ENCODE measurements around the gene ME1. TPM values are rescaled to one million over a fixed set of nuclear protein-coding genes. Genes with fewer than 3 reads are reported as not detected.

ME1 gene
- total RNA-seq, 1 experiment from 2014 or later, result 7.8 TPM

GRCh38 chr6:83411731-83412130 is 19.1 kb downstream of the ME1 start:
- no peak overlapping the region for H3K27ac ChIP-seq (ENCODE audit: insufficient read length, low read depth, low read length)
- no peaks in the 10 kb centered on the region for H3K23me2 ChIP-seq (ENCODE audit: insufficient read length, low read depth, low read length, poor library complexity, severe bottlenecking)
- no peak overlapping the region for H3K14ac ChIP-seq (ENCODE audit: insufficient read depth, low read length)
- H2BK12ac ChIP-seq (ENCODE audit: insufficient read length, low read depth, low read length), result no peak overlapping the region
- no peaks in the 10 kb centered on the region for H3K4me1 ChIP-seq (ENCODE audit: insufficient read depth, low read length)
- no peak overlapping the region for H3K4me2 ChIP-seq (ENCODE audit: insufficient read depth, insufficient read length, low read length)
- no peak overlapping the region for H3K4ac ChIP-seq (ENCODE audit: low read depth, low read length)
- H2AFZ ChIP-seq (ENCODE audit: low read length), result no peak overlapping the region
- no peak for TF ChIP-seq CTCF (conservative IDR thresholded peaks at IDR 0.05)
- H4K8ac ChIP-seq (replicated peaks; ENCODE audit: insufficient read length, low read depth, low read length), result no peak overlapping the region
- no peak overlapping the region for H2BK20ac ChIP-seq (ENCODE audit: low read depth, low read length, poor library complexity, severe bottlenecking)
- WGBS (ENCODE audit: extremely low coverage, insufficient read length, low lambda C conversion rate), result no CpG with 5 or more reads among the region's 3 CpGs
- no peaks in the 10 kb centered on the region for H3K79me2 ChIP-seq (ENCODE audit: insufficient read depth, low read length)
- H2BK15ac ChIP-seq (ENCODE audit: low read depth, low read length), result no peak overlapping the region
- H3K9ac ChIP-seq (ENCODE audit: extremely low read depth, insufficient read length, low read length), result no peak overlapping the region
- no peak overlapping the region for H4K5ac ChIP-seq (ENCODE audit: insufficient read length, low read depth, low read length)
- no peak overlapping the region for H2BK5ac ChIP-seq (ENCODE audit: insufficient read length, low read length)
- Mint-ChIP-seq H3K27me3 (ENCODE audit: low read depth) (no peaks in the 10 kb centered on the region), H3K9me3 (peaks cover 2% of the 10 kb centered on the region in 2 experiments; a peak in 2 of 5 replicates), H3K36me3 (ENCODE audit: insufficient read depth in 1 of 3, low read depth in 3 of 3) (peaks cover 3 to 5% (median 3%) of the 10 kb centered on the region in 3 experiments; a peak in 6 of 7 replicates), H3K27ac (no peak overlapping the region), H3K4me3 (no peak overlapping the region), H3K4me1 (no peaks in the 10 kb centered on the region)
- H3K18ac ChIP-seq (ENCODE audit: insufficient read length, low read depth, low read length), result no peak overlapping the region
- no peak overlapping the region for H3K56ac ChIP-seq (ENCODE audit: insufficient read length, low read depth, low read length)
- no peak overlapping the region for H3K23ac ChIP-seq (ENCODE audit: insufficient read length, low read depth, low read length)
- no peaks in the 10 kb centered on the region for H3K9me3 ChIP-seq (ENCODE audit: control insufficient read depth, low read depth, low read length)
- H3K27me3 ChIP-seq (ENCODE audit: insufficient read depth, low read length), result no peaks in the 10 kb centered on the region
- H2BK120ac ChIP-seq (ENCODE audit: low read depth, low read length, poor library complexity, severe bottlenecking), result no peak overlapping the region
- H4K91ac ChIP-seq (ENCODE audit: insufficient read length, low read depth, low read length), result no peak overlapping the region
- no peaks in the 10 kb centered on the region for H3K79me1 ChIP-seq (ENCODE audit: insufficient read depth, low read depth, low read length, poor library complexity, severe bottlenecking)
- no peak overlapping the region for H2AK5ac ChIP-seq (ENCODE audit: insufficient read length, low read length)
- no peak overlapping the region for H3T11ph ChIP-seq (ENCODE audit: low read length)
- no peaks in the 10 kb centered on the region for H4K20me1 ChIP-seq (ENCODE audit: control insufficient read depth, insufficient read depth, insufficient read length)
- no peak for DNase-seq
